ENCODE data around the gene OLFML1. TPM values are rescaled to one million over a fixed set of nuclear protein-coding genes. Genes with fewer than 3 reads are reported as not detected.

Gene OLFML1
- total and polyA plus RNA-seq, 2 of the 13 experiments (the other 11 are each of a cell fraction or from before 2014, with no cell fraction given), result 0.89 to 0.90 TPM

DNA sequence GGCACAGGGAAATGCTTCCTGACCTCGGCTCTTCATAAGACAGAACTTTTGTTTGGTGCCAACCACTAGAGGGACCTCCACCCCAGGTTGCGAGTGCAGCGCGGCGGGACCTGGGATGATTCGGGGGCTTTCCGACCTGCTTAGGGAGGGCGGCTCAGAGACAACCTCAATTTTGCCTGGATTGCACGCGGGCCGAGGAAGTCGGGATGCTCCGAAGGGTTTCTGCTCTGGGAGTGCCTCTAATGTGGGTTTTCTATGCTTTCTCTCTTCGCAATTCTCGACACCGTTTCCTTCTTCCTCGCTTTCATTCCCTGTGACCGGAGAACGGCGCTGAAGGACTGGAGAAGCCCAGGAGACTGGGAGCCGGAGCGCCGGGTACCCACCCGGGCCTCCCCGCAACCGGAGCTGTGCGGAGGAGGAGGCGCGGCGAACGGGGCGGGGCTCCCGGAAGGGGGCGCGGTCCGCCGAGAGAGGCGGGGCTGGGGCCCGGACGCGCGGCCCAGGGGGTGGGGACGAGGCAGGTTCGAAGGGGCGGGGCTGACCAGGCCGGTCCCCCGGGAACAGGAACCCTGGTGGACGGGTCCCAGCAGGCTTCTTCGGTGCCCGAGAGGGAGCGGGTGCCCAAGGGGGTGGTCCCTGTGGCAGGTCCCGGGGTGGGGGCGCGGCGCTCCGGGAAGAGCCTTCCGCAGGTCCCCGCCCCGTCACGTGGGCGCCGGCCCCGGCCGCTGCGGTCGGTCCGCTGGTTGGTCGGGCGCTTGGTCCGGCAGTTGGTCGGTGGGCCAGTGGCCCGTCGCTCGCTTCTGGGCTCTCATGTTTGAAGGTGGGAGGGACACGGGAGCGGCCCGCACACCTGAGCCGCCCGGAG is 28.2 kb downstream of the OLFML1 start, which contains the start of gene PPFIBP2 (continued):
- TF ChIP-seq, protein P1, sequence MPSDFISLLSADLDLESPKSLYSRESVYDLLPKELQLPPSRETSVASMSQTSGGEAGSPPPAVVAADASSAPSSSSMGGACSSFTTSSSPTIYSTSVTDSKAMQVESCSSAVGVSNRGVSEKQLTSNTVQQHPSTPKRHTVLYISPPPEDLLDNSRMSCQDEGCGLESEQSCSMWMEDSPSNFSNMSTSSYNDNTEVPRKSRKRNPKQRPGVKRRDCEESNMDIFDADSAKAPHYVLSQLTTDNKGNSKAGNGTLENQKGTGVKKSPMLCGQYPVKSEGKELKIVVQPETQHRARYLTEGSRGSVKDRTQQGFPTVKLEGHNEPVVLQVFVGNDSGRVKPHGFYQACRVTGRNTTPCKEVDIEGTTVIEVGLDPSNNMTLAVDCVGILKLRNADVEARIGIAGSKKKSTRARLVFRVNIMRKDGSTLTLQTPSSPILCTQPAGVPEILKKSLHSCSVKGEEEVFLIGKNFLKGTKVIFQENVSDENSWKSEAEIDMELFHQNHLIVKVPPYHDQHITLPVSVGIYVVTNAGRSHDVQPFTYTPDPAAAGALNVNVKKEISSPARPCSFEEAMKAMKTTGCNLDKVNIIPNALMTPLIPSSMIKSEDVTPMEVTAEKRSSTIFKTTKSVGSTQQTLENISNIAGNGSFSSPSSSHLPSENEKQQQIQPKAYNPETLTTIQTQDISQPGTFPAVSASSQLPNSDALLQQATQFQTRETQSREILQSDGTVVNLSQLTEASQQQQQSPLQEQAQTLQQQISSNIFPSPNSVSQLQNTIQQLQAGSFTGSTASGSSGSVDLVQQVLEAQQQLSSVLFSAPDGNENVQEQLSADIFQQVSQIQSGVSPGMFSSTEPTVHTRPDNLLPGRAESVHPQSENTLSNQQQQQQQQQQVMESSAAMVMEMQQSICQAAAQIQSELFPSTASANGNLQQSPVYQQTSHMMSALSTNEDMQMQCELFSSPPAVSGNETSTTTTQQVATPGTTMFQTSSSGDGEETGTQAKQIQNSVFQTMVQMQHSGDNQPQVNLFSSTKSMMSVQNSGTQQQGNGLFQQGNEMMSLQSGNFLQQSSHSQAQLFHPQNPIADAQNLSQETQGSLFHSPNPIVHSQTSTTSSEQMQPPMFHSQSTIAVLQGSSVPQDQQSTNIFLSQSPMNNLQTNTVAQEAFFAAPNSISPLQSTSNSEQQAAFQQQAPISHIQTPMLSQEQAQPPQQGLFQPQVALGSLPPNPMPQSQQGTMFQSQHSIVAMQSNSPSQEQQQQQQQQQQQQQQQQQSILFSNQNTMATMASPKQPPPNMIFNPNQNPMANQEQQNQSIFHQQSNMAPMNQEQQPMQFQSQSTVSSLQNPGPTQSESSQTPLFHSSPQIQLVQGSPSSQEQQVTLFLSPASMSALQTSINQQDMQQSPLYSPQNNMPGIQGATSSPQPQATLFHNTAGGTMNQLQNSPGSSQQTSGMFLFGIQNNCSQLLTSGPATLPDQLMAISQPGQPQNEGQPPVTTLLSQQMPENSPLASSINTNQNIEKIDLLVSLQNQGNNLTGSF (CRISPR knock-in tag; IDR thresholded peaks at IDR 0.05), result no peak
- TF ChIP-seq ZBTB8A (CRISPR knock-in tag; IDR thresholded peaks at IDR 0.05; ENCODE audit: borderline replicate concordance, low read depth), result no peak
- peak; percentile 65 for TF ChIP-seq TARDBP (CRISPR knock-in tag; IDR thresholded peaks at IDR 0.05)
- TF ChIP-seq SP4 (CRISPR knock-in tag; IDR thresholded peaks at IDR 0.05), result peak; percentile 82
- TF ChIP-seq KDM5B (CRISPR knock-in tag; IDR thresholded peaks at IDR 0.05; ENCODE audit: borderline replicate concordance), result peak; percentile 17; the same call in 1 of the 2 replicates
- TF ChIP-seq TBX2 (CRISPR knock-in tag; IDR thresholded peaks at IDR 0.05; ENCODE audit: borderline replicate concordance), result peak; percentile 57
- TF ChIP-seq ZNF788 (CRISPR knock-in tag; IDR thresholded peaks at IDR 0.05; ENCODE audit: borderline replicate concordance), result no peak; the same call in 1 of the 2 replicates
- TF ChIP-seq ZNF382 (CRISPR knock-in tag; IDR thresholded peaks at IDR 0.05; ENCODE audit: borderline replicate concordance), result no peak
- TF ChIP-seq ZFYVE20 (CRISPR knock-in tag; IDR thresholded peaks at IDR 0.05; ENCODE audit: borderline replicate concordance, low read depth), result no peak
- TF ChIP-seq, protein P2, sequence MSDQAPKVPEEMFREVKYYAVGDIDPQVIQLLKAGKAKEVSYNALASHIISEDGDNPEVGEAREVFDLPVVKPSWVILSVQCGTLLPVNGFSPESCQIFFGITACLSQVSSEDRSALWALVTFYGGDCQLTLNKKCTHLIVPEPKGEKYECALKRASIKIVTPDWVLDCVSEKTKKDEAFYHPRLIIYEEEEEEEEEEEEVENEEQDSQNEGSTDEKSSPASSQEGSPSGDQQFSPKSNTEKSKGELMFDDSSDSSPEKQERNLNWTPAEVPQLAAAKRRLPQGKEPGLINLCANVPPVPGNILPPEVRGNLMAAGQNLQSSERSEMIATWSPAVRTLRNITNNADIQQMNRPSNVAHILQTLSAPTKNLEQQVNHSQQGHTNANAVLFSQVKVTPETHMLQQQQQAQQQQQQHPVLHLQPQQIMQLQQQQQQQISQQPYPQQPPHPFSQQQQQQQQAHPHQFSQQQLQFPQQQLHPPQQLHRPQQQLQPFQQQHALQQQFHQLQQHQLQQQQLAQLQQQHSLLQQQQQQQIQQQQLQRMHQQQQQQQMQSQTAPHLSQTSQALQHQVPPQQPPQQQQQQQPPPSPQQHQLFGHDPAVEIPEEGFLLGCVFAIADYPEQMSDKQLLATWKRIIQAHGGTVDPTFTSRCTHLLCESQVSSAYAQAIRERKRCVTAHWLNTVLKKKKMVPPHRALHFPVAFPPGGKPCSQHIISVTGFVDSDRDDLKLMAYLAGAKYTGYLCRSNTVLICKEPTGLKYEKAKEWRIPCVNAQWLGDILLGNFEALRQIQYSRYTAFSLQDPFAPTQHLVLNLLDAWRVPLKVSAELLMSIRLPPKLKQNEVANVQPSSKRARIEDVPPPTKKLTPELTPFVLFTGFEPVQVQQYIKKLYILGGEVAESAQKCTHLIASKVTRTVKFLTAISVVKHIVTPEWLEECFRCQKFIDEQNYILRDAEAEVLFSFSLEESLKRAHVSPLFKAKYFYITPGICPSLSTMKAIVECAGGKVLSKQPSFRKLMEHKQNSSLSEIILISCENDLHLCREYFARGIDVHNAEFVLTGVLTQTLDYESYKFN (CRISPR knock-in tag; conservative IDR thresholded peaks at IDR 0.05), result 0 out of 2 replicates have a peak, but pooled peaks have one; percentile 27
- peak; percentile 10 for TF ChIP-seq YY1 (IDR thresholded peaks at IDR 0.05; ENCODE audit: insufficient read depth, insufficient replicate concordance, low read depth, low read length)
- no peak for TF ChIP-seq SRSF4 (IDR thresholded peaks at IDR 0.05; ENCODE audit: low read depth, low read length, poor library complexity, severe bottlenecking)
- no peak for TF ChIP-seq ZNF572 (CRISPR knock-in tag; IDR thresholded peaks at IDR 0.05)
- no peak for TF ChIP-seq AKAP8 (CRISPR knock-in tag; IDR thresholded peaks at IDR 0.05)
- TF ChIP-seq HIVEP1 (CRISPR knock-in tag; IDR thresholded peaks at IDR 0.05), result peak; percentile 61; the same call in 1 of the 2 replicates
- TF ChIP-seq, protein P3, sequence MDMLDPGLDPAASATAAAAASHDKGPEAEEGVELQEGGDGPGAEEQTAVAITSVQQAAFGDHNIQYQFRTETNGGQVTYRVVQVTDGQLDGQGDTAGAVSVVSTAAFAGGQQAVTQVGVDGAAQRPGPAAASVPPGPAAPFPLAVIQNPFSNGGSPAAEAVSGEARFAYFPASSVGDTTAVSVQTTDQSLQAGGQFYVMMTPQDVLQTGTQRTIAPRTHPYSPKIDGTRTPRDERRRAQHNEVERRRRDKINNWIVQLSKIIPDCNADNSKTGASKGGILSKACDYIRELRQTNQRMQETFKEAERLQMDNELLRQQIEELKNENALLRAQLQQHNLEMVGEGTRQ (IDR thresholded peaks at IDR 0.05; ENCODE audit: low read depth, low read length), result peak; percentile 82
- TF ChIP-seq, protein P3 (CRISPR knock-in tag; IDR thresholded peaks at IDR 0.05; ENCODE audit: borderline replicate concordance), result peak; percentile 86; the same call in 1 of the 2 replicates

Measured in HepG2 (cell line).